CD4-positive, alpha-beta T cell treated with Interleukin-17A for 4 hours (primary cell): ENCODE measurements around the gene MFSD6.

Experiments used
- DNase-seq: peaks from one replicate; pipeline ENCODE4 v3.0.0-alpha.2; 2020; ENCODE audit warnings: mixed read lengths

Gene MFSD6

DNA sequence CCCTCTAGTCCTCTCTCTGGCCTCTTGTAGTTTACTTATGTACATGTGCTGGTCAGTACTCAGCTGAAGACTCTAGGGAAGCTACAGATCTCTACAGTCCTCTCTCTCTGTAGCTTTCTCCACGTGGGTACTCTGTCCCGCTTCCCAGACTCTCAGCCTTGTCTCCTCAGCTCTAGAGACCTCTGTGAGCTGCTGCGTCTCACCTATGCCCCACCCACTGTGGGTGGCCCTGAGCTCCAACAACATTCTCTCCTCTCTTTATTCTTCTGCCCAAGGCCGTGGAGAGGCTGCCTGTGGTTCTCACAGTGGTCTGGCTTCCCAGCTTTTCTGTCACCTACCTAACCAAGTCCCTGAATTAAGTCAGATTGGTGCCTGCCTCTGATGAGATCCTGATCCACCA is 33.4 kb downstream of the MFSD6 start:
- DNase-seq, result no peak

- no peak for DNase-seq
Observed at GRCh38 chr2:190443055-190443454, 34.9 kb downstream of the MFSD6 start.

- no peak for DNase-seq
Observed at GRCh38 chr2:190443778-190444481, 35.8 kb downstream of the MFSD6 start.

DNA sequence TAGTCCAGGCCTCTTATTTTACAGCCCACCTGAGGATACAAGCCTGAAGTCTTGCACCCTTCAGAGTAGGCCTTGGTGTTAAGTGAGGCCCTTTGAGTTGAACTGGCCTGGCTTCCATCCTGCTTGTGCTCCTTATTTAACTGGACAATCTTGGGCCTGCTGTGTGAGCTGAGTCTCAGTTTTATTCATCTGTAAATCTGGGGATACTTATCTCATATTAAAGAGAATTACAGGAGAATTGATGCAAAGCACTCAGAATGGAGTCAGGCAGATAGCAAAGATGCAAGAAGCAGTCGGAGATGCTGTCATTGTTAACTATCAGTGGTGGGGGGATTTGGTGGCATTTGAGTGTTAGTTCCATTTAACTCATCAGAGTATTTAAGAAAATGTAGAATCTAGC is 36.8 kb downstream of the MFSD6 start:
- DNase-seq, result no peak

- DNase-seq, result no peak
Observed at GRCh38 chr2:190446193-190446592, 38.0 kb downstream of the MFSD6 start.

GRCh38 chr2:190446750-190447516 is 38.8 kb downstream of the MFSD6 start:
- DNase-seq, result no peak

GRCh38 chr2:190447766-190448165 is 39.6 kb downstream of the MFSD6 start:
- DNase-seq, result no peak

GRCh38 chr2:190449925-190450324 is 41.8 kb downstream of the MFSD6 start:
- no peak for DNase-seq

DNA sequence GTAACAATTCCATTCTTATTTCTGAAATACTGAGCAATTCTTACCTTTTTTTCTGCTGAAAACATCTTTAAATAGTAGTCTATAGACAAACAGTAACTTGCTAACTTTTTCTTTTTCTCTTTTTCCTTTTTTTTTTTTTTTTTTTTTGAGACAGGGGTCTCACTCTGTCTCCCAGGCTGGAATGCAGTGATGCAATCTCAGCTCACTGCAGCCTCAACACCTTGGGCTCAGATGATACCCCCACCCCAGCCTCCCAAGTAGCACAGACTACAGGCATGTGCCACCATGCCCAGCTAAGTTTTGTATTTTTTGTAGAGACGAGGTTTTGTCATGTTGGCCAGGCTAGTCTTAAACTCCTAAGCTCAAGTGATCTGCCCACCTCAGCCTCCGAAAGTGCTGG is 42.2 kb downstream of the MFSD6 start:
- DNase-seq, result no peak

- no peak for DNase-seq
Observed at GRCh38 chr2:190451561-190452176, 43.5 kb downstream of the MFSD6 start.

DNA sequence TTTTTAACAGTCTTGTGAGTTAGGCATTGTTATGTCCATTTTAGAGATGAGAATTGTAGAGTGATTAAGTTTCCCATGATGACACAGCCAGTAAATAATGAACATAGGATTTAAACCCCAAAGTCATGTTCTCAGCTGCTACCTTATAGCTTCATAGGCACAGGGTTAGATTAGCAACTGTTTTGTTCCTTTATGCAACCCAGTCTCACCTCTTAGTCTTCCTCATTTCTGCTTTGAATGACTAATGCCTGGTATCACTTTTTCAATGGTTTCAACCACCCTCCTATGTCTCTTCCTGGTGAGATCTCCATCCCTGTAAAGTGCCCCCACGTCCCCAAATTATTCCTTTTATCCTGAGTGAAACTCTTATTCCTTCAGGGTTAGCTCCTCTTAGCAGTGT is 44.3 kb downstream of the MFSD6 start:
- DNase-seq, result no peak

- DNase-seq, result no peak
Observed at GRCh38 chr2:190454795-190455194, 46.6 kb downstream of the MFSD6 start.

DNA sequence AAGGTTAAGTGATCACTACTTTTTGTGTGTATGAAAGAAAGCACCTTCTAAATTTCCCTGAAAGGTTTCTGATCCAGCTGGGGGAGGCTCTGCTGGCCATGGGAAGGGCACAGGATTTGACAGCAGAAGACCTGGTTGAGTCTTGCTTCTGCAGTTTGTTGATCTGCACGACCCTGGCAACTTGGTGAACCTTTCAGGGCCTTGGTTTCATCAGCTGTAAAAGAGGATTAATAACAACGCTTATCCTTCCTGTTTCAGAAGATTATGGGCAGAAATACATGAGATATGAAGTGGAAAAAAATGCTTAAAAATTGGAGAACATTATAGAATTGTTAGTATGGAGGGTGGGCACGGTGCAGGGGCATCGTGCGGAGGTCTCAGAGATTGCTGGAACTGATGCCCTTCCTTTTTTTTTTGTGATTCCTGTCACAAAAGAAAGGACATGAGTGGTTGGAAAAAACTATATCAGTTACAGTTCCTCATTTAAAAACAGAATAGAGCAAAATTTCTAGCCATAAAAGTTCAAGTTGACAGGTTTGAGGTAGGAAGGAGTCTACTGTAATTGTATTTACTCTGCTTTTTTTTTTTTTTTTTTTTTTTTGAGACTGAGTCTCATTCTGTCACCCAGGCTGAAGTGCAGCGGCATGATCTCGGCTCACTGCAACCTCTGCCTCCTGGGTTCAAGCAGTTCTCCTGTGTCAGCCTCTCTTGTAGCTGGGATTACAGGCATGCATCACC is 47.4 kb downstream of the MFSD6 start:
- no peak for DNase-seq

DNA sequence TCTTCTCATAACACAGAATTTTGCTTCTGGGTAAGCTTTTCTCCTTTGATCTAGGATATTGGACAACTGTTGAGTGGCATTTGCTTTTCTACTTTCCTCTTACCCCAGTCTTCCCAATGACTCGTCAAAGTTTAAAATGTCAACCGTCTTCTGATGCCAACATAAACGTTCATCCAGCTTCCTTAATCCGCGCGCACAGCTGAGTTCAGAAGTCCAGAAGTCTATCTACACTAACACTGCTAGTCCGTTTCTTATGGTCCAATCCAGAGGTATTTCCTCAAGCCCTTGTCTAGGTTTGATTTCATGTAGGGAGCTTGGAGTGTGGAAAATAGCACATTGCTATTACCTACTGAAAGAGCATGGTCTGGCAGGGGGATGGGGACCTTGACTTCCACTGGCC is 48.7 kb downstream of the MFSD6 start:
- no peak for DNase-seq

DNA sequence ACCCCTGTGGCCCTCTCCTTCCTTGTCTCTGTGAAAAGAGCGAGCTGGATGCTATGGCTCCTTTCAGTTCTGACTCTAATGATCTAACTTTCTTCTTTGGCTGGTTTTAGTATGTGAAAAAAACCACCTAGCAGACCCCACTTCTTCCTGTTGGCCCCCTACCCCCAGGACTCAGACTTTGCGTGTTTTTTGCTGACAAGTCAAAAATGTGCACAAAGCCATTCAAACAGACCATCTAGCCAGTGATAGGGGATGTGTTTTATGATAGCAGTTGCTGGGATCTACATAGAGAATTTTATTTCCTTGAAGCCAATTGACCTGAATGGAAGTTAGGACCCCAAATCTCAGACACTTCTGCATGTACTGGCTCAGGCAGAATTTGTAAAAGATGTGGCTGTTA is 49.1 kb downstream of the MFSD6 start:
- DNase-seq, result no peak

DNA sequence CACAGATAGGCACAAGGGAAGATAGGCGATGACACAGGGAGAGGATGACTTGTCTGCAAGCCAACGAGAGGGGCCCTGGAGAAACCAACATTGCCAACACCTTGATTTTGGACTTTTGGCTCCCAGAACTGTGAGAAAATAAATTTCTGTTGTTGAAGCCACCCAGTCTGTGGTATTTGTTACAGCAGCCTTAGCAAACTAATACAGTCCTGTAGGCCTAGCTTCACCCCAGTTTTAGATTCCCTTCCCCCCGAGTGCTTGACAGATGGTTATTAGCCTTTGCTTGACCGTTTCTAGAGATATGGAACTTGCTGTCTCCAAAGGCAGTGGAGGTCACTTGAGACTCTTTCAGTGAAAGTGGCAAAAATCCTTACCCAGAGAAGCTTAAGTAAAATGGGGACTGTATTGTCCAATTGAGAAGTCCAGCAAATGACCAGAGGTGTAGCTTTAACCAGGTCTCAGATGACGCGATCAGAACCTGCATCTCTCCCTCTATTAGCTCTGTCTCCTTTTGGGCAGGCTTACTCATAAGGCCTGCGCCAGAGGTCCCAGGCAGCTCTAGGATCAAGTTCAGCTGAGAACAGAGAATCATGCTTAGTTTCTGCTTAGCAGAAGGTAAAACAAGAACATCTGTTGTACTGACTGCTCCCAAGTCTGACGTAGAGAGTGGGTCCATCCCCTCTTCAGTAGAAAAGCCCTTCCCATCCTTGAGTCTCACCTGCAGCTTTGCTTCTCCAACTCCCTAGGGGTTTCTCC is 50.4 kb downstream of the MFSD6 start:
- no peak for DNase-seq

GRCh38 chr2:190459881-190460280 is 51.7 kb downstream of the MFSD6 start:
- no peak for DNase-seq

DNA sequence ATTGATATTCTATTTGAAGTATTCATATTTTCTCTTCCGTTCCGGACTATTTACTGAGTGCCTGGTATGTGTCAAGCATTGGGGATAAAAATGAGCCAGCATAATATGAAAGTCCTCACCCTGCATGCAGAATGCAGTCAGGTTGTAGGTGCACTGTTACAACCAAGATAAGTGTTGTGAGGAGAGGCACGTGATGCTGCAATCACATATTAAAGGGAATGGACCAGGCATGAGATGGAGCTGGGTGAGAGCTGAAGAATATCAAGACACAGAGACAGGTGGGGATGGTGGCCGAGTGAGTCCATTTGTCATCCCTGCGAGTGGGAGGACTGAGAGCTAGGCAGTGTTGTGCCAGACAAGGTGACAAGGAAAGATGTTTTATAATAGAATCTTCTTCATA is 52.3 kb downstream of the MFSD6 start:
- DNase-seq, result no peak

- DNase-seq, result no peak
Observed at GRCh38 chr2:190462181-190462580, 54.0 kb downstream of the MFSD6 start.

DNA sequence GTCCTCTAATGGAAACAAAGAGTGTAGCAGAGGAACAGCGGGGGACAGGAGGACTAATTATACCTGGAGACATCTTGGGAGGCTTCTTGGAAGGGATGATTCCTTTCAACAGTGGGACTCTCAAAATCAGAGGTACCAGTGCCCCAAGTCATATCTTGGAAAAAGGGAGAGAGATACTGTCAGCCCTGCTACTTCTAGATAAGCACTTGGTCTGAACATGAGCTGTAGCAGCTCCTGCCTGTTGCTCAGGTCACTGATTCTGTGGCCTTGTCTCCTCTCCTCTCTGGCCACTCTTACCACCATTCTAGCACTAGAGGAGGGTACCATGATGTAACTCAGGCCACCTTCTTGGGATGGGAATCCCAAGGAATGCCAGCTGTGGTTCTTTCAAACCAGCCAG is 54.5 kb downstream of the MFSD6 start:
- no peak for DNase-seq

DNA sequence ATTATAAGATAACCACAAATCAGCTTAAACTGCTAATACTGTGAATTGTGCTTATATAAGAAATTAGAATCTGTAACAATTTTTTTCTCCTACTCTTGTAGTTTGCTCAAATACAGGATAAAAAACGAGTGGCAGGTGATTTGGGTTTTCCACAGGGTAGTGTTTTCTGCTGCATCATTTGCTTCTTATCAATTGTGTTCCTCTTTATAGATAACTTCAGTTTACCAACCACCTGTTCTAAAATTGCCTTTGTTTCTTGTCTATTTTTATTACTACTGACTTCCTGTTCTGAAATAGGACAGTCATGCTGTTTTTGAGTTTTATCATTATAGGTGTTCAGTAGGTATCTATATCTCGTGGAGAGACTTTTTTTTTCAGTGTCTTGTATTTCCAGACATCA is 56.9 kb downstream of the MFSD6 start:
- DNase-seq, result no peak

DNA sequence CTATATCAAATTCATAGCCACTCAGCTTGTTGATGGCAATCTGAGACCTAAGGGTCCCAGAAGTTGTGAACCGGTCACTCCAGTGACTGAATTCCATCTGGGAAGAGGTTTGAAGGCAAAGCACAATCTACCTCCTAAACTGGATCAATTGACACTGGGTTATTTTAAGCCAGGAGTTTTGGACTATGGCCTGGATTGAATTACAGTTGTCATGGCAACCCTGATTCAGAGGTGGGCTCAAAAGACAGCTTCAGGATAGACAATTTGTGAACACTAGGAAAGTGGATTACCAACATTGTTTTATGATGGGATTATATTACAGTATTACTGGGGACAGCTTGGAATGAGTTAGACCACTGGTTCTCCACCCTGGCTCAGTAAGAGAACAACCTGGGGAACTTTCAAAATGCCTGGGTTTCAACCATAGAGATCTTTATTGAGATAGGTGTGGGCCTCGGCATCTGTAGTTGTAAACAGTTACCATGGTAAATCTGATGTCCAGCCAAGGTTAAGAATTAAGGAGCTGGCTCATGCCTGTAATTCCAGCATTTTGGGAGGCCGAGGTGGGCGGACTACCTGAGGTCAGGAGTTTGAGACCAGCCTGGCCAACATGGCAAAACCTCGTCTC is 58.8 kb downstream of the MFSD6 start:
- DNase-seq, result no peak
